Measurements from ENCODE around the gene NELL1. TPM values are rescaled to one million over a fixed set of nuclear protein-coding genes. Genes with fewer than 3 reads are reported as not detected.

The NELL1 gene
- polyA plus RNA-seq, 2 of the 4 experiments (the other 2 are of a cell fraction), result not detected

DNA sequence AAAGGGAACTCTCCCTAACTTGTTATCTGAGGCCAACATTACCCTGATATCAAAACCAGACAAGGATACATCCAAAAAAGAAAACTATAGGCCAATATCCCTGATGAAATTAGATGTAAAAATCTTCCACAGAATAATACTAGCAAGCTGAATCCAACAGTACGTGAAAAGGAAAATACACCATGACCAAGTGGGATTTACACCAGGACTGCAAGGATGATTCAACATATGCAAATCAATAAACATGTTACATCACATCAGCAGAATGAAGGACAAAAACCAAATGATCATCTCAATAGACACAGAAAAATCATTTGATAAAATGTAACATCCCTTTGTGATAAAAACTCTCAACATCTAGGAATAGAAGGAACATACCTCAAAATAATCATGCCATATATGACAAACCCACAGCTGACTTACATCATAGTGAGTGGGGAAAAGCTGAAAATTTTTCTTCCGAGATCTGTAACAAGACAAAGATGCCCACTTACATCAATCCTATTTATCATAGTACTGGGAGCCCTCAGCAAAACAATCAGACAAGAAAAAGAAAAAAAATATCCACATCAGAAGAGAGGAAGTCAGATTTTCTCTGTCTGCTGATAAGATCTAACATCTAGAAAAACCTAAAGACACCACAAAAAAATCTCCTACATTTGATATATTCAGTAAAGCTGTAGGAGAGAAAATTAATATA lies 820.2 kb downstream of the NELL1 start:
- Histone ChIP-seq H3K9me3 (no peaks in the 10 kb centered on the region; the same call in 2 of the 3 replicates), H3K4me2 (no peak overlapping the region), H3K4me1 (no peaks in the 10 kb centered on the region), H3K4me3 (no peak overlapping the region), H3K27ac (no peak overlapping the region)
- CTCF ChIA-PET, result no interaction called here
- TF ChIP-seq ZFP36 (IDR thresholded peaks at IDR 0.05; ENCODE audit: borderline replicate concordance, partially characterized antibody) (no peak), E2F6 (IDR thresholded peaks at IDR 0.05; ENCODE audit: borderline replicate concordance, low read depth) (no peak), EHMT2 (IDR thresholded peaks at IDR 0.05; ENCODE audit: low read depth) (no peak), HDAC2 (IDR thresholded peaks at IDR 0.05) (no peak), RNF2 (IDR thresholded peaks at IDR 0.05; ENCODE audit: borderline replicate concordance, low read depth) (no peak)
- TF ChIP-seq, protein P1, sequence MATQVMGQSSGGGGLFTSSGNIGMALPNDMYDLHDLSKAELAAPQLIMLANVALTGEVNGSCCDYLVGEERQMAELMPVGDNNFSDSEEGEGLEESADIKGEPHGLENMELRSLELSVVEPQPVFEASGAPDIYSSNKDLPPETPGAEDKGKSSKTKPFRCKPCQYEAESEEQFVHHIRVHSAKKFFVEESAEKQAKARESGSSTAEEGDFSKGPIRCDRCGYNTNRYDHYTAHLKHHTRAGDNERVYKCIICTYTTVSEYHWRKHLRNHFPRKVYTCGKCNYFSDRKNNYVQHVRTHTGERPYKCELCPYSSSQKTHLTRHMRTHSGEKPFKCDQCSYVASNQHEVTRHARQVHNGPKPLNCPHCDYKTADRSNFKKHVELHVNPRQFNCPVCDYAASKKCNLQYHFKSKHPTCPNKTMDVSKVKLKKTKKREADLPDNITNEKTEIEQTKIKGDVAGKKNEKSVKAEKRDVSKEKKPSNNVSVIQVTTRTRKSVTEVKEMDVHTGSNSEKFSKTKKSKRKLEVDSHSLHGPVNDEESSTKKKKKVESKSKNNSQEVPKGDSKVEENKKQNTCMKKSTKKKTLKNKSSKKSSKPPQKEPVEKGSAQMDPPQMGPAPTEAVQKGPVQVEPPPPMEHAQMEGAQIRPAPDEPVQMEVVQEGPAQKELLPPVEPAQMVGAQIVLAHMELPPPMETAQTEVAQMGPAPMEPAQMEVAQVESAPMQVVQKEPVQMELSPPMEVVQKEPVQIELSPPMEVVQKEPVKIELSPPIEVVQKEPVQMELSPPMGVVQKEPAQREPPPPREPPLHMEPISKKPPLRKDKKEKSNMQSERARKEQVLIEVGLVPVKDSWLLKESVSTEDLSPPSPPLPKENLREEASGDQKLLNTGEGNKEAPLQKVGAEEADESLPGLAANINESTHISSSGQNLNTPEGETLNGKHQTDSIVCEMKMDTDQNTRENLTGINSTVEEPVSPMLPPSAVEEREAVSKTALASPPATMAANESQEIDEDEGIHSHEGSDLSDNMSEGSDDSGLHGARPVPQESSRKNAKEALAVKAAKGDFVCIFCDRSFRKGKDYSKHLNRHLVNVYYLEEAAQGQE (IDR thresholded peaks at IDR 0.05), result no peak
- TF ChIP-seq, protein P2, sequence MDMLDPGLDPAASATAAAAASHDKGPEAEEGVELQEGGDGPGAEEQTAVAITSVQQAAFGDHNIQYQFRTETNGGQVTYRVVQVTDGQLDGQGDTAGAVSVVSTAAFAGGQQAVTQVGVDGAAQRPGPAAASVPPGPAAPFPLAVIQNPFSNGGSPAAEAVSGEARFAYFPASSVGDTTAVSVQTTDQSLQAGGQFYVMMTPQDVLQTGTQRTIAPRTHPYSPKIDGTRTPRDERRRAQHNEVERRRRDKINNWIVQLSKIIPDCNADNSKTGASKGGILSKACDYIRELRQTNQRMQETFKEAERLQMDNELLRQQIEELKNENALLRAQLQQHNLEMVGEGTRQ (IDR thresholded peaks at IDR 0.05), result no peak
- FAIRE-seq (no peak), DNase-seq (ENCODE audit: low read depth in 1 of 2, low spot score in 1 of 2) (no peak), ATAC-seq (no peak)
- POLR2A ChIA-PET, result no interaction called here
- 48% methylated on average over 2 of the region's 2 CpGs for WGBS (ENCODE audit: missing lambda C conversion rate)

DNA sequence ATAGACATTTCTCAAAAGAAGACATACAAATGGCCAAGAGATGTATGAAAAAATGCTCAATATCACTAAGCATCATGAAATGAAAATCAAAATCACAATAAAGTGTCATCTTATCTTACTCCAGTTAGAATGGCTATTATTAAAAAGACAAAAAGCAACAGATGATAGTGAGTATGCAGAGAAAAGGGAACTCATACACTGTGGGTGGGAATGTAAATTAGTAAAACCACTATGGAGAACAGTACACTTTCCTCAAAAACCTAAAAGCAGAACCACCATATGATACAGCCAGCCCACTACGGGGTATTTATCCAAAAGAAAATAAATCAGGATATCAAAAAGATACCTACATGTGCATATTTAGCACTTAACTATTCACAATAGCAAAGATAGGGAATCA lies 823.5 kb downstream of the NELL1 start:
- POLR2A ChIA-PET, result no interaction called here
- CTCF ChIA-PET, result no interaction called here
- no peaks in the 10 kb centered on the region; the same call in 2 of the 3 replicates for H3K9me3 ChIP-seq
- no peak overlapping the region for H3K4me3 ChIP-seq
- no peak overlapping the region for H3K27ac ChIP-seq
- FAIRE-seq (no peak), ATAC-seq (no peak), DNase-seq (ENCODE audit: low read depth in 1 of 2, low spot score in 1 of 2) (no peak)
- H3K4me2 ChIP-seq, result no peak overlapping the region
- no peaks in the 10 kb centered on the region for H3K4me1 ChIP-seq
- WGBS (ENCODE audit: missing lambda C conversion rate), result 26% methylated on average over 1 of the region's 1 CpG
- TF ChIP-seq HES2 (IDR thresholded peaks at IDR 0.05), result no peak
- no peak for TF ChIP-seq RCOR1 (IDR thresholded peaks at IDR 0.05; ENCODE audit: low read depth, low read length)
- no peak for TF ChIP-seq SREBF2 (IDR thresholded peaks at IDR 0.05)
- no peak for TF ChIP-seq CHD2 (IDR thresholded peaks at IDR 0.05; ENCODE audit: low read length, partially characterized antibody)
- TF ChIP-seq RNF2 (IDR thresholded peaks at IDR 0.05; ENCODE audit: borderline replicate concordance, low read depth), result no peak

- FAIRE-seq, result no peak
- DNase-seq (ENCODE audit: low read depth in 1 of 2, low spot score in 1 of 2), result no peak
- Histone ChIP-seq H3K4me1 (no peaks in the 10 kb centered on the region), H3K4me2 (no peak overlapping the region), H3K9me3 (no peaks in the 10 kb centered on the region), H3K4me3 (no peak overlapping the region), H3K27ac (no peak overlapping the region)
- CTCF ChIA-PET, result no interaction called here
- 68% methylated on average over 4 of the region's 4 CpGs for WGBS (ENCODE audit: missing lambda C conversion rate)
- POLR2A ChIA-PET, result no interaction called here
- TF ChIP-seq KDM5A (IDR thresholded peaks at IDR 0.05), result no peak
- TF ChIP-seq RFX5 (IDR thresholded peaks at IDR 0.05), result no peak
- TF ChIP-seq JUNB (IDR thresholded peaks at IDR 0.05), result no peak
- no peak for TF ChIP-seq HES2 (IDR thresholded peaks at IDR 0.05)
- TF ChIP-seq MAFK (IDR thresholded peaks at IDR 0.05; ENCODE audit: partially characterized antibody), result no peak
- no peak for TF ChIP-seq CBX8 (IDR thresholded peaks at IDR 0.05)
- TF ChIP-seq, protein P1 (IDR thresholded peaks at IDR 0.05), result no peak
- no peak for TF ChIP-seq PHF8 (IDR thresholded peaks at IDR 0.05; ENCODE audit: borderline replicate concordance, low read depth)
- ATAC-seq, result no peak
Observed at GRCh38 chr11:21494946-21495345, 825.6 kb downstream of the NELL1 start.

All from A549 (cell line).